Ascending aorta (tissue), 2 donors: Measurements from ENCODE around the gene SLC17A9. TPM values are rescaled to one million over a fixed set of nuclear protein-coding genes. Genes with fewer than 3 reads are reported as not detected.

ENCODE experiments used
- DNase-seq, 2 donors: peaks; one replicate each; pipeline ENCODE4 v3.0.0-alpha.2; 2019; ENCODE audit warnings: low spot score in 2 of 2
- H3K27ac ChIP-seq, 2 donors: fragments of 200-600 bp; sonication (generic); one replicate each; pipeline ENCODE4 v1.5.1; 2016 to 2017; ENCODE audit warnings: mild to moderate bottlenecking in 1 of 2
- H3K27me3 ChIP-seq: fragments of 200-600 bp; sonication (generic); one replicate; pipeline ENCODE4 v1.5.1; 2017
- H3K36me3 ChIP-seq, 2 donors: fragments of 200-600 bp; sonication (generic); one replicate each; pipeline ENCODE4 v1.5.1; 2016
- H3K4me1 ChIP-seq, 2 donors: fragments of 200-600 bp; sonication (generic); one replicate each; pipeline ENCODE4 v1.5.1; 2016 to 2017; ENCODE audit warnings: mild to moderate bottlenecking in 1 of 2
- H3K4me3 ChIP-seq, 2 donors: fragments of 200-600 bp; sonication (generic); one replicate each; pipeline ENCODE4 v1.5.1; 2016 to 2017; ENCODE audit warnings: mild to moderate bottlenecking in 1 of 2
- H3K9me3 ChIP-seq, 2 donors: fragments of 200-600 bp; sonication (generic); one replicate each; pipeline ENCODE4 v1.5.1; 2016
- intact Hi-C: fragments of 100-400 bp; cut with DNase I; formaldehyde crosslinking; loops from one replicate; pipeline ENCODE4 v1.15.1; 2023
- total RNA-seq: library from RNA; depleted of rRNA; stranded (reverse); fragments of >200 nt; gene quantifications from one replicate; pipeline ENCODE4 v1.1.0, GENCODE V29; 2016
- TF ChIP-seq, protein P1 (sequence below), 3 experiments: fragments of 200-600 bp in 2 of 3; fragments of 450-650 bp in 1 of 3; sonication (generic) in 2 of 3; IDR thresholded peaks; one replicate each; pipeline ENCODE4 v1.5.1; 2016 to 2019; ENCODE audit warnings: antibody characterized with exemption in 3 of 3, mild to moderate bottlenecking in 1 of 3, moderate library complexity in 1 of 3

The SLC17A9 gene
- total RNA-seq, 1 donor from 2014 or later = 30.0 TPM

DNA sequence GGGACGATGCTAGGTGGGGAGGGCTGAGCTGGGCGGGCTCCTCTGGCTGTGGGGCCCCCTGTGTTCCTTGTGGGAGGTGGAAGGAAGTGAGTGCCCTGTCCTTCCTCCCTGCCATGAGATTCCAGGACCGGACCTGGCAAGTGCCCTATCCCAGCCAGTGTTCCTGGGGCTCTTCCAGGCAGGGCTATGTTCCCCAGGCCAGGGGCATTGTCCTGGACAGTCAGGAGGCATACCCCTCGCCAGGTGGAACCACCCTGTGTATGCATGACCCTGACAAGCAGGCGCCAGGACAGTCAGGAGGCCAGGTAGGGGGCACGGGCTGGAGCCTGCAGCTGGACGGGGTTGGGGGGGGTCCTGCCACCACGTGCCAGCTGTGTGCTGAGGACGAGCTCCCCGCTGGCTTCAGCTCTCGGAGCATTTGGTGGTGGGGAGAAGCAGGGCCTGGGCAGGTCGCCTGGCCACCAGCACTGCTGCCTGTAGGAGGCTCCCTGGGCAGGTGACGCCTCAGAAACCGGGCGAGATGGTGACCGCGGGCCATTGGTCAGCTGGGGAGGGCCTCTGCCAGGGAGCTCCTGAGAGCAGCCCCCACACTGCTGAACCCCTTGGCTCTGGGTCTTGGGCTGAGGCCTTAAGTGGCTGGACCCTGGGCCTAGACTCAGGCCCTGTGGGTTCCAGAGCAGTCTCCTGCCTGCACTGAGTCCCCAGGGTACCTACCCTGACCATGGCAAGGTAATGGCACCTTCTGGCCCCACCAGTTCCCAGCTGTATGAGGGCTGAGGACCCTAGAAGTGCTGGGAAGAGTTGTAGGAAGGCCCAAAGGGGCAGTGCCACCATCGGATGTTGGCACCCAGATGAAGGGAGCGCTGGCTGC lies 694 bp downstream of the SLC17A9 start:
- no peak for DNase-seq
- intact Hi-C loops = loop anchor here (1.0 kb wide), 1 partner anchor 15 kb away; the partner anchor contains the start of gene GID8
- peaks cover 8 to 15% of the 10 kb centered on the region in 2 donors for H3K4me1 ChIP-seq
- H3K9me3 ChIP-seq = no peaks in the 10 kb centered on the region
- TF ChIP-seq, protein P1, sequence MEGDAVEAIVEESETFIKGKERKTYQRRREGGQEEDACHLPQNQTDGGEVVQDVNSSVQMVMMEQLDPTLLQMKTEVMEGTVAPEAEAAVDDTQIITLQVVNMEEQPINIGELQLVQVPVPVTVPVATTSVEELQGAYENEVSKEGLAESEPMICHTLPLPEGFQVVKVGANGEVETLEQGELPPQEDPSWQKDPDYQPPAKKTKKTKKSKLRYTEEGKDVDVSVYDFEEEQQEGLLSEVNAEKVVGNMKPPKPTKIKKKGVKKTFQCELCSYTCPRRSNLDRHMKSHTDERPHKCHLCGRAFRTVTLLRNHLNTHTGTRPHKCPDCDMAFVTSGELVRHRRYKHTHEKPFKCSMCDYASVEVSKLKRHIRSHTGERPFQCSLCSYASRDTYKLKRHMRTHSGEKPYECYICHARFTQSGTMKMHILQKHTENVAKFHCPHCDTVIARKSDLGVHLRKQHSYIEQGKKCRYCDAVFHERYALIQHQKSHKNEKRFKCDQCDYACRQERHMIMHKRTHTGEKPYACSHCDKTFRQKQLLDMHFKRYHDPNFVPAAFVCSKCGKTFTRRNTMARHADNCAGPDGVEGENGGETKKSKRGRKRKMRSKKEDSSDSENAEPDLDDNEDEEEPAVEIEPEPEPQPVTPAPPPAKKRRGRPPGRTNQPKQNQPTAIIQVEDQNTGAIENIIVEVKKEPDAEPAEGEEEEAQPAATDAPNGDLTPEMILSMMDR (IDR thresholded peaks at IDR 0.05) = no peak
- H3K27ac ChIP-seq = peak overlapping the region; percentile 87 to 88
- H3K27me3 ChIP-seq = no peaks in the 10 kb centered on the region
- H3K36me3 ChIP-seq = peaks cover 3 to 16% of the 10 kb centered on the region in 2 donors
- H3K4me3 ChIP-seq = peak overlapping the region; percentile 26 to 59

DNA sequence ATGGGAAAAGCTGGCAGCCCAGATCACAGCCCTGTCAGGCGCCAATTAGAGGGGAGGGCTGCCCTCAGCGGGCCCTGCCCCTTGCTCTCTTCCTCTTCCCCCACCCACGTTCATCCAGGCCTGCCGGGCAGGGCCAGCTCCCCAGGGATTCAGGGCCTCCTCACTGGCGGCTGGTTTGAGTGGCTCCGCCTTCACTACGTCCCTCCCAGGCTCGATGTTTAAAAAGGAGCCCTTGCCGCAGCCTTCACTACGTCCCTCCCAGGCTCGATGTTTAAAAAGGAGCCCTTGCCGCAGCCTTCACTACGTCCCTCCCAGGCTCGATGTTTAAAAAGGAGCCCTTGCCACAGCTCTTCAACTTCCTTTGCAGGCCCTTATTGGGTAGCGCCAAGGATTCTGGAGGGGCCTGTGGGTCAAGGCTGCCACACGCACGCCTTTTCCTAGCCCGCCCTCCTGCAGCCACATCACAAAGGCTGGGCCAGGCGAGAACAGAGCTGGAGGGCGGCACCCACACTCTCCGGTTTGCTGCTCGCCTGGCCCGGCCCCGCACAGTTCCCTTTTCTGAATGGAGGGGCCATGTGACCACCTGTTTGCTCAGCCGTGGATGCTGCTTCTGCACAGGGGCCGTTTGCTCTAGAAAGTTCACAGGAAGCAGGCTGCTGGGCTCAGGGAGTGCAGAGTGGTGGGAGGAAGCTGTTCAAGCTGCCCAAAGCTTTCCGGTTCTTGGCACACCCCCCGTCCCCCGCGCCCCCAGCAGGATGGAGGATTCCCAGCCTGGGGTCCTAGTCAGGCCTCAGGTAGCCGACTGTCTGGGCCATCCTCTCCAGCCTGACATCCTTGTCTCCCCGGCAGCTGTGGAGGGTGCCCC lies 1.6 kb downstream of the SLC17A9 start:
- DNase-seq = peak; percentile 56 to 88
- Histone ChIP-seq H3K36me3 (peaks cover 0 to 14% of the 10 kb centered on the region in 2 donors), H3K27ac (peak overlapping the region; percentile 87 to 88), H3K27me3 (no peaks in the 10 kb centered on the region), H3K4me3 (peak overlapping the region; percentile 26 to 59), H3K9me3 (no peaks in the 10 kb centered on the region), H3K4me1 (peaks cover 8 to 15% of the 10 kb centered on the region in 2 donors)
- intact Hi-C loops = no loop called here
- TF ChIP-seq, protein P1 (IDR thresholded peaks at IDR 0.05) = no peak

DNA sequence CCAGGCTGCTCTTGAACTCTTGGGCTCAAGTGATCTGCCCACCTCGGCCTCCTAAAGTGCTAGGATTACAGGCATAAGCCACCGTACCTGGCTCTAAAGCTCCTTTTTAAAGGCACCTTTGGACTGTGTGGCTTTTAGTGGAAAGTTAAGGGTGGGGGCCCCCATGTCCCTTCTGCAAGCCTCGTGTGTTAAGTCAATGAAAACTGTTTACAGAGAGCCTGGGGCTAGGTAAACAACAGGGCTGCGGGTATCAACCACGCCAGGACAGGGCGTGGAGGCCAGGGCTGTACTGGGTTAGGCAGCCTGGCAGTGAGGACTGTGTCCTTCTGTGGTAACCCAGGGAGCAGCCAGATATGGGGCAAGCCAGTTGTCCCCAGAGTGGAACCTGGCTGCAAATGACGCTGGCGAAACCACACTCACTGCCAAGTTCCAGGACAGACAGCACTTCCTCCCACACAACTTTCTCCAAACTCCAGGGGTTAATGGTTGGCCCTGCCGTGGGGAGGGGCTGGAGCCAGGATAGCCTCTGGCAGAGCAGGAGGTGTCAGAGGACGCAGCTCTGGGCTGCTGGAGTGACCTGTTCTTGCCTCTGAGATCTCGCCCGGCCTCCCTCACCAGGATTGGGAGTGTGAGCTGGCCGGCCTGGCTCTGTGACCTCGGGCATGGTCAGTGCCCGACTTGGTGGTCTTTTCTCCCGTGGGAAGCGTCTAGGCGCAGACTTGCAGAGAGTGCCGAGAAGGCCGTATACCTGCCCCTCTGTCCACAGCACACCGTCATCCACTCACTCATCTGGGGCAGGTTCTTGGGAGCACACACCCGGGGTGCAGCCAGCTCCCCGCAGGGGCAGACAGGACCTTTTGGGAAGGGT lies 3.2 kb downstream of the SLC17A9 start:
- intact Hi-C loops = no loop called here
- Histone ChIP-seq H3K4me3 (no peak overlapping the region), H3K27me3 (no peaks in the 10 kb centered on the region), H3K9me3 (no peaks in the 10 kb centered on the region), H3K36me3 (peaks cover 0 to under 1% of the 10 kb centered on the region in 2 donors), H3K4me1 (peaks cover 8 to 15% of the 10 kb centered on the region in 2 donors), H3K27ac (no peak overlapping the region)
- TF ChIP-seq, protein P1 (IDR thresholded peaks at IDR 0.05) = no peak
- DNase-seq = no peak

DNA sequence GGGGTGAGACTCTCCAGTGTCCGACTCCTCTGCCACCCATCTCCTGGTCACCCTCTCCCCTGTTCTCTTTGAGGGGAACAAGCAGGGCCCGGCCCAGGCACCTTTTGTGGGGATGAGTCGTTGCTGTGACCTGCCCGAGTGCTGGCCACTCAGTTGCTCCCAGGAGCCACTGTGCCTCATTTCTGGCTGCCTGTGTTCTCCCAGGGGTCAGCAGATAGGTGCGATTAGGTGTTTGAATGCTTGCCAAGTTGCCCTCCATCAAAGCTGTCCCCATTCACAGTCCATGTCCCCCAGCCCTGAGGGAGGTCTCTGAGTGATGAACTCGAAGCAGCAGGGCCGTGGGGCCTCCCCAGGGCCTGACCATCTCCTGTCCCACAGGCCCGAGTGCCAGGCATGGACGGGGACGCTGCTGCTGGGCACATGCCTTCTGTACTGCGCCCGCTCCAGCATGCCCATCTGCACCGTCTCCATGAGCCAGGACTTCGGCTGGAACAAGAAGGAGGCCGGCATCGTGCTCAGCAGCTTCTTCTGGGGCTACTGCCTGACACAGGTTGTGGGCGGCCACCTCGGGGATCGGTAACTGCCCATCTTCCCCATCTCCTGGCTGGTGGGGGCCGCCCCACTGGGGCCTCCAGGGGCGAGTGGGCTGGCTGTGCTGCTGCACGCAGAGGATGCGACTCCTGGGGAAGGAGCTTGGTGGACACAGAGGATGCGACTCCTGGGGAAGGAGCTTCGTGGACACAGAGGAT lies 4.1 kb downstream of the SLC17A9 start:
- intact Hi-C loops = no loop called here
- no peaks in the 10 kb centered on the region for H3K27me3 ChIP-seq
- H3K27ac ChIP-seq = no peak overlapping the region

More for the DNA sequence above, 4.1 kb downstream of the SLC17A9 start:
- no peaks in the 10 kb centered on the region for H3K9me3 ChIP-seq
- peaks cover 8 to 15% of the 10 kb centered on the region in 2 donors for H3K4me1 ChIP-seq
- TF ChIP-seq, protein P1 (IDR thresholded peaks at IDR 0.05) = no peak
- no peak for DNase-seq
- no peak overlapping the region for H3K4me3 ChIP-seq
- no peaks in the 10 kb centered on the region for H3K36me3 ChIP-seq
